Measurements from ENCODE around the gene STX2. TPM values are rescaled to one million over a fixed set of nuclear protein-coding genes. Genes with fewer than 3 reads are reported as not detected.

Gene STX2
- total and polyA plus RNA-seq, 2 experiments from 2014 or later: 12.4 to 23.1 TPM

GRCh38 chr12:130764475-130765185 lies 74.4 kb downstream of the STX2 start:
- Histone ChIP-seq H3K36me3 (replicated peaks; ENCODE audit: insufficient read depth, low read depth) (no peaks in the 10 kb centered on the region), H3K27ac (no peak overlapping the region), H3K4me3 (no peak overlapping the region), H3K9me2 (replicated peaks; ENCODE audit: insufficient read depth) (no peaks in the 10 kb centered on the region), H3K79me2 (no peaks in the 10 kb centered on the region), H3K27me3 (peaks cover 3% of the 10 kb centered on the region), H3K9me3 (ENCODE audit: low read depth) (no peaks in the 10 kb centered on the region), H4K20me1 (ENCODE audit: insufficient read depth, poor library complexity, severe bottlenecking) (no peaks in the 10 kb centered on the region), H2AFZ (no peak overlapping the region), H3K4me2 (no peak overlapping the region), H3K4me1 (ENCODE audit: insufficient read depth) (no peaks in the 10 kb centered on the region)
- 97% methylated on average over 14 of the region's 14 CpGs for WGBS (ENCODE audit: low lambda C conversion rate, missing lambda C conversion rate)
- no peak for DNase-seq (ENCODE audit: low spot score)
- TF ChIP-seq EZH2phosphoT487 (IDR thresholded peaks at IDR 0.05; ENCODE audit: low read depth, severe bottlenecking, unreplicated experiment): no peak
- no peak for TF ChIP-seq CTCF (IDR thresholded peaks at IDR 0.05; ENCODE audit: poor library complexity)
- TF ChIP-seq EZH2 (IDR thresholded peaks at IDR 0.05; ENCODE audit: borderline replicate concordance): no peak

GRCh38 chr12:130764073-130764472 lies 75.0 kb downstream of the STX2 start:
- no peak for DNase-seq (ENCODE audit: low spot score)
- WGBS (ENCODE audit: low lambda C conversion rate, missing lambda C conversion rate): 97% methylated on average over 4 of the region's 4 CpGs
- no peaks in the 10 kb centered on the region for H3K36me3 ChIP-seq (replicated peaks; ENCODE audit: insufficient read depth, low read depth)
- H3K9me3 ChIP-seq (ENCODE audit: low read depth): no peaks in the 10 kb centered on the region
- H3K4me2 ChIP-seq: no peak overlapping the region
- no peak overlapping the region for H3K4me3 ChIP-seq
- no peak for TF ChIP-seq EZH2phosphoT487 (IDR thresholded peaks at IDR 0.05; ENCODE audit: low read depth, severe bottlenecking, unreplicated experiment)
- no peak for TF ChIP-seq EZH2 (IDR thresholded peaks at IDR 0.05; ENCODE audit: borderline replicate concordance)
- TF ChIP-seq CTCF (IDR thresholded peaks at IDR 0.05; ENCODE audit: poor library complexity): no peak
- no peak overlapping the region for H3K27ac ChIP-seq
- H2AFZ ChIP-seq: no peak overlapping the region
- H4K20me1 ChIP-seq (ENCODE audit: insufficient read depth, poor library complexity, severe bottlenecking): no peaks in the 10 kb centered on the region
- no peaks in the 10 kb centered on the region for H3K4me1 ChIP-seq (ENCODE audit: insufficient read depth)
- H3K79me2 ChIP-seq: no peaks in the 10 kb centered on the region
- no peaks in the 10 kb centered on the region for H3K9me2 ChIP-seq (replicated peaks; ENCODE audit: insufficient read depth)
- peaks cover 3% of the 10 kb centered on the region for H3K27me3 ChIP-seq

- no peaks in the 10 kb centered on the region for H3K79me2 ChIP-seq
- H2AFZ ChIP-seq: no peak overlapping the region
- H4K20me1 ChIP-seq (ENCODE audit: insufficient read depth, poor library complexity, severe bottlenecking): no peaks in the 10 kb centered on the region
- no peaks in the 10 kb centered on the region for H3K9me3 ChIP-seq (ENCODE audit: low read depth)
- 87% methylated on average over 10 of the region's 10 CpGs for WGBS (ENCODE audit: low lambda C conversion rate, missing lambda C conversion rate)
- no peaks in the 10 kb centered on the region for H3K9me2 ChIP-seq (replicated peaks; ENCODE audit: insufficient read depth)
- DNase-seq (ENCODE audit: low spot score): no peak
- H3K27ac ChIP-seq: no peak overlapping the region
- no peak overlapping the region for H3K4me3 ChIP-seq
- H3K36me3 ChIP-seq (replicated peaks; ENCODE audit: insufficient read depth, low read depth): no peaks in the 10 kb centered on the region
- TF ChIP-seq EZH2 (IDR thresholded peaks at IDR 0.05; ENCODE audit: borderline replicate concordance) (no peak), CTCF (IDR thresholded peaks at IDR 0.05; ENCODE audit: poor library complexity) (no peak), EZH2phosphoT487 (IDR thresholded peaks at IDR 0.05; ENCODE audit: low read depth, severe bottlenecking, unreplicated experiment) (no peak)
- no peaks in the 10 kb centered on the region for H3K4me1 ChIP-seq (ENCODE audit: insufficient read depth)
- no peak overlapping the region for H3K4me2 ChIP-seq
- peaks cover 2% of the 10 kb centered on the region for H3K27me3 ChIP-seq
Observed at GRCh38 chr12:130762319-130762675, 76.8 kb downstream of the STX2 start.

Data from hepatocyte (in vitro differentiated cells).